B cell (primary cell): Measurements from ENCODE around the gene CAMK1D. TPM values are rescaled to one million over a fixed set of nuclear protein-coding genes. Genes with fewer than 3 reads are reported as not detected.
A peak's percentile ranks its signal among the peaks of the same experiment; 100 is the strongest.

Experiments used
- ATAC-seq: fragments of 200-7000 bp; cut with Tn5 transposase; one replicate; pipeline ENCODE4 v1.10.0; 2021; ENCODE audit warnings: low read depth, mild to moderate bottlenecking, moderate number of reproducible peaks, moderate library complexity
- CTCF ChIA-PET: fragments of 350-600 bp; sonication (Branson Sonifier 250); formaldehyde crosslinking; loops from one replicate; lab custom pipeline; 2021; ENCODE audit warnings: antibody characterized with exemption, inconsistent platforms; lab: Charles Lee
- POLR2A ChIA-PET: fragments of 350-600 bp; sonication (Branson Sonifier 250); formaldehyde crosslinking; loops from one replicate; lab custom pipeline; 2021; ENCODE audit warnings: antibody characterized with exemption; lab: Charles Lee
- DNase-seq: peaks from one replicate; pipeline ENCODE4 v3.0.0; 2013
- H2AFZ ChIP-seq: 2 replicates; pipeline ENCODE4 v1.6.1; 2012; ENCODE audit warnings: mild to moderate bottlenecking, low read depth, low read length; ENCODE audit not compliant: insufficient read depth, poor library complexity, severe bottlenecking
- H3K27ac ChIP-seq, 2 donors: 1 replicate in 1 of 2; 2 replicates in 1 of 2; pipeline ENCODE4 v1.5.1; 2012 to 2013; ENCODE audit warnings: low read length in 2 of 2, mild to moderate bottlenecking in 2 of 2, moderate library complexity in 1 of 2
- H3K27me3 ChIP-seq, 4 experiments: fragments of 200-600 bp in 1 of 4; sonication (generic) in 1 of 4; replicated peaks in 1 of 4; 1 replicate in 2 of 4; 2 replicates in 2 of 4; pipeline versions ENCODE4 v1.6.1 to v1.7.0; 2013 to 2016; ENCODE audit warnings: low read length in 3 of 4, mild to moderate bottlenecking in 2 of 4, mixed read lengths in 1 of 4, moderate library complexity in 1 of 4; ENCODE audit not compliant: insufficient read depth in 4 of 4, control insufficient read depth in 3 of 4; ENCODE audit errors: control extremely low read depth in 1 of 4
- H3K36me3 ChIP-seq, 2 experiments: replicated peaks in 1 of 2; 1 replicate in 1 of 2; 2 replicates in 1 of 2; pipeline versions ENCODE4 v1.6.1 to v1.7.1; 2013; ENCODE audit warnings: low read length in 1 of 2; ENCODE audit not compliant: insufficient read depth in 2 of 2, control insufficient read depth in 1 of 2; ENCODE audit errors: control extremely low read depth in 1 of 2, extremely low read depth in 1 of 2
- H3K4me1 ChIP-seq, 2 donors: fragments of 200-600 bp in 1 of 2; sonication (generic) in 1 of 2; 1 replicate in 1 of 2; 2 replicates in 1 of 2; pipeline versions ENCODE4 v1.5.1 to v1.6.1; 2013 to 2017; ENCODE audit warnings: low read length in 2 of 2; ENCODE audit not compliant: control insufficient read depth in 2 of 2, insufficient read depth in 2 of 2
- H3K4me2 ChIP-seq: replicated peaks from 2 replicates; pipeline ENCODE3; 2012; ENCODE audit warnings: mild to moderate bottlenecking, low read depth, low read length; ENCODE audit not compliant: poor library complexity, severe bottlenecking
- H3K4me3 ChIP-seq, 5 experiments: fragments of 200-600 bp in 1 of 5; sonication (generic) in 1 of 5; 1 replicate in 3 of 5; 2 replicates in 2 of 5; pipeline versions ENCODE4 v1.5.1 to v1.7.0; 2011 to 2016; ENCODE audit warnings: low read length in 4 of 5, mild to moderate bottlenecking in 4 of 5, low read depth in 2 of 5, control low read depth in 1 of 5, moderate library complexity in 1 of 5; ENCODE audit not compliant: insufficient read depth in 1 of 5; ENCODE audit errors: control extremely low read depth in 1 of 5, extremely low read depth in 1 of 5
- H3K79me2 ChIP-seq: fragments of 200-600 bp; sonication (generic); one replicate; pipeline ENCODE4 v1.6.0; 2016; ENCODE audit warnings: low read length; ENCODE audit not compliant: control insufficient read depth, insufficient read depth
- H3K9ac ChIP-seq: fragments of 200-600 bp; sonication (generic); 2 replicates; pipeline ENCODE4 v1.6.1; 2017; ENCODE audit warnings: mild to moderate bottlenecking, low read length, moderate library complexity
- H3K9me3 ChIP-seq, 3 donors: one replicate each; pipeline versions ENCODE4 v1.6.1 to v1.7.1; 2013; ENCODE audit warnings: low read length in 2 of 3; ENCODE audit not compliant: control insufficient read depth in 2 of 3, insufficient read depth in 1 of 3; ENCODE audit errors: control extremely low read depth in 1 of 3
- H4K20me1 ChIP-seq: 2 replicates; pipeline ENCODE4 v1.6.0; 2012; ENCODE audit warnings: mild to moderate bottlenecking, low read length; ENCODE audit not compliant: insufficient read depth, control insufficient read depth, poor library complexity, severe bottlenecking
- H3K27ac Mint-ChIP-seq: one replicate; pipeline ENCODE4 v1.8.0; 2021; ENCODE audit warnings: mixed read lengths
- H3K27me3 Mint-ChIP-seq: one replicate; pipeline ENCODE4 v1.8.0; 2021; ENCODE audit warnings: mixed read lengths
- H3K4me1 Mint-ChIP-seq: one replicate; pipeline ENCODE4 v1.8.0; 2021; ENCODE audit warnings: mixed read lengths
- H3K4me3 Mint-ChIP-seq: one replicate; pipeline ENCODE4 v1.8.0; 2021; ENCODE audit warnings: mixed read lengths
- H3K9me3 Mint-ChIP-seq: one replicate; pipeline ENCODE4 v1.8.0; 2022; ENCODE audit warnings: mixed read lengths; ENCODE audit not compliant: insufficient read depth
- CTCF ChIP-seq: fragments of 200-600 bp; IDR thresholded peaks from one replicate; pipeline ENCODE4 v1.8.0; 2022; ENCODE audit warnings: antibody characterized with exemption, mild to moderate bottlenecking
- EZH2 ChIP-seq: IDR thresholded peaks from 2 replicates; pipeline ENCODE4 v1.6.1; 2012; ENCODE audit warnings: borderline replicate concordance, low read depth, mild to moderate bottlenecking, moderate library complexity, low read length; ENCODE audit not compliant: insufficient read depth, poor library complexity, severe bottlenecking
- WGBS: methylation state at CpG from one replicate; pipeline ENCODE4 v1.1.5; 2013; ENCODE audit warnings: missing lambda C conversion rate; ENCODE audit not compliant: insufficient coverage; 5-methylcytosine and 5-hydroxymethylcytosine counted together
- intact Hi-C: fragments of 100-400 bp; cut with micrococcal nuclease; formaldehyde crosslinking; loops from one replicate; pipeline ENCODE4 v1.10.0; 2022
- polyA plus RNA-seq: library from polyadenylated mRNA; depleted of rRNA; stranded (reverse); fragments of >200 nt; gene quantifications from 2 replicates; pipeline ENCODE4 v1.2.3, GENCODE V29; 2012
- total RNA-seq, 2 donors: library from RNA; stranded (reverse); fragments of 120-200 nt in 1 of 2; gene quantifications; 1 replicate in 1 of 2; 2 replicates in 1 of 2; pipeline versions ENCODE4 v1.2.3 to v1.2.4, GENCODE V29; 2013 to 2022

The CAMK1D gene
- total and polyA plus RNA-seq, 2 donors (not counting 1 experiment from before 2014, with no cell fraction given) = 34.1 to 69.7 TPM

DNA sequence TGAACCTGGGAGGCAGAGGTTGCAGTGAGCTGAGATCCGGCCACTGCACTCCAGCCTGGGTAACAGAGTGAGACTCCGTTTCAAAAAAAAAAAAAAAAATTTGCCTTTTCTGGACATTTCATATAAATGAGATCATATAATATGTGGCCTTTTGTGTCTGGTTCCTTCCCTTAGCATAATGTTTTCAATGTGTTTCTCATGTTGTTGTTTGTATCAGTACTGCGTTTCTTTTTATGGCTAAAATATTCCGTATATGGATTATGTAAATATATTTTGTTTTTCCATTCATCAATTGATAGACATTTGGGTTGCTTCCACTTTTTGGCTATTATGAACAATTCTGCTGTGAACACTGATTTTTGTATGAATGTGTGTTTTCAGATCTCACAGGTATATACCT lies 394.6 kb downstream of the CAMK1D start:
- no CpG with 5 or more reads among the region's 4 CpGs for WGBS
- POLR2A ChIA-PET = no interaction called here
- H3K4me3 Mint-ChIP-seq = no peak overlapping the region

DNA sequence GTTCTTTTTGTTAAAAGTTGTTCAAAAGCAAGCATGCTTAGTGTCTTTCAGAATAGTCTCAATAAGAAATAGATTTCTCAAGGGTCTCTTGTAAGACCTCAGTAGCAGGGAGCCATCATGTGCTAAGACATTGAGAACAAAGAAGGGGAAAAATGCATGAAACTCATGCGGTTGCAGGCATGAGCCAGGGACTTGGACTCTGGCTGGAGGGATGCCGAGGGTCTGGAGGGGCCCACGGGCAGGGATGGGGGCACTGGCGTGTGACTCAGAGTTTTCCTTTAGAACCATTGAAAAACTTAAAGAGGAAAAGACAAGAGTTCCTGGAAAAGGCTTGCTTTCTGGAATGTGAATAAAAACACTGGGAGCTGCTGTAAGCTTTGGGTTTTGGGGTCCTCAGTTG lies 398.8 kb downstream of the CAMK1D start:
- no peak for DNase-seq
- Mint-ChIP-seq H3K27me3 (no peaks in the 10 kb centered on the region), H3K9me3 (no peaks in the 10 kb centered on the region), H3K4me3 (no peak overlapping the region), H3K27ac (no peak overlapping the region), H3K4me1 (peaks cover 10% of the 10 kb centered on the region)
- H2AFZ ChIP-seq = no peak overlapping the region
- peaks cover 2 to 19% of the 10 kb centered on the region in 2 experiments for H3K36me3 ChIP-seq
- POLR2A ChIA-PET = no interaction called here
- 95% methylated on average over 4 of the region's 4 CpGs for WGBS
- H3K9ac ChIP-seq = no peak overlapping the region
- TF ChIP-seq EZH2 (no peak), CTCF (no peak)
- CTCF ChIA-PET = no interaction called here
- H3K4me3 ChIP-seq = no peak overlapping the region
- intact Hi-C loops = no loop called here
- peaks cover 85% of the 10 kb centered on the region for H3K79me2 ChIP-seq
- no peak overlapping the region for H3K27ac ChIP-seq
- peaks cover 45% of the 10 kb centered on the region for H4K20me1 ChIP-seq
- no peak for ATAC-seq
- H3K4me2 ChIP-seq = no peak overlapping the region
- peaks cover 1 to 5% of the 10 kb centered on the region in 2 donors for H3K4me1 ChIP-seq
- H3K9me3 ChIP-seq = no peaks in the 10 kb centered on the region
- no peaks in the 10 kb centered on the region for H3K27me3 ChIP-seq

More for the DNA sequence above, 394.6 kb downstream of the CAMK1D start:
- Histone ChIP-seq H3K4me3 (no peak overlapping the region), H3K9ac (no peak overlapping the region), H3K9me3 (peaks cover 0 to 9% (median 2%) of the 10 kb centered on the region in 3 donors), H3K4me1 (peaks cover 27 to 32% of the 10 kb centered on the region in 2 donors), H3K27ac (no peak overlapping the region), H3K79me2 (peaks cover 51% of the 10 kb centered on the region), H2AFZ (no peak overlapping the region), H3K36me3 (peaks cover 0 to 5% of the 10 kb centered on the region in 2 experiments), H3K27me3 (no peaks in the 10 kb centered on the region), H4K20me1 (peaks cover 25% of the 10 kb centered on the region), H3K4me2 (no peak overlapping the region)
- TF ChIP-seq EZH2 = no peak
- no peak for TF ChIP-seq CTCF
- CTCF ChIA-PET = no interaction called here
- ATAC-seq (no peak), DNase-seq (no peak)
- Mint-ChIP-seq H3K4me1 (peaks cover 46% of the 10 kb centered on the region), H3K27me3 (no peaks in the 10 kb centered on the region), H3K27ac (peak overlapping the region; percentile 10), H3K9me3 (peaks cover 3% of the 10 kb centered on the region)
- intact Hi-C loops = no loop called here
